GM19025 (cell line): Measurements from ENCODE around the gene CLDN5.
"Not testable (repeated sequence)": the region's sequence is repeated elsewhere in the genome, so short reads cannot be mapped to it uniquely, and the experiment has no call there.

Experiments
- ATAC-seq: cut with Tn5 transposase; IDR thresholded peaks from one replicate; pipeline ENCODE4 v1.9.1; 2021; ENCODE audit warnings: mild to moderate bottlenecking, low read depth, moderate library complexity; ENCODE audit not compliant: unreplicated experiment

CLDN5 gene

GRCh38 chr22:19548964-19549363 lies 24.8 kb upstream of the CLDN5 start:
- ATAC-seq, result no peak

GRCh38 chr22:19548427-19548826 lies 24.2 kb upstream of the CLDN5 start:
- ATAC-seq, result not testable (repeated sequence)

DNA sequence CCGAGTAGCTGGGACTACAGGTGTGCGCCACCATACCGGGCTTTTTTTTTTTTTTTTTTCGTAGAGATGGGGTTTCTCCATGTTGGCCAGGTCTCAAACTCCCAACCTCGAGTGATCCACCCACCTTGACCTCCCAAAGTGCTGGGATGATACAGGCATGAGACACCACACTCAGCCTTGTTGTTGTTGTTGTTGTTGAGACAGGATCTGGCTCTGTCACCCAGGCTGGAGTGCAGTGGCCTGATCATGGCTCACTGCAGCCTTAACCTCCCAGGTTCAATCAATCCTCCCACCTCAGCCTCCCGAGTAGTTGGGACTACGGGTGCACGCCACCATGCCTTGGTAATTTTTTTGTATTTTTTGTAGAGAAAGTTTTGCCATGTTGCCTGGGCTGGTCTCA lies 23.4 kb upstream of the CLDN5 start:
- ATAC-seq, result no peak

- ATAC-seq, result no peak
These were observed 22.5 kb upstream of the CLDN5 start for GRCh38 chr22:19546680-19547079.

GRCh38 chr22:19545935-19546207 lies 21.7 kb upstream of the CLDN5 start:
- no peak for ATAC-seq

DNA sequence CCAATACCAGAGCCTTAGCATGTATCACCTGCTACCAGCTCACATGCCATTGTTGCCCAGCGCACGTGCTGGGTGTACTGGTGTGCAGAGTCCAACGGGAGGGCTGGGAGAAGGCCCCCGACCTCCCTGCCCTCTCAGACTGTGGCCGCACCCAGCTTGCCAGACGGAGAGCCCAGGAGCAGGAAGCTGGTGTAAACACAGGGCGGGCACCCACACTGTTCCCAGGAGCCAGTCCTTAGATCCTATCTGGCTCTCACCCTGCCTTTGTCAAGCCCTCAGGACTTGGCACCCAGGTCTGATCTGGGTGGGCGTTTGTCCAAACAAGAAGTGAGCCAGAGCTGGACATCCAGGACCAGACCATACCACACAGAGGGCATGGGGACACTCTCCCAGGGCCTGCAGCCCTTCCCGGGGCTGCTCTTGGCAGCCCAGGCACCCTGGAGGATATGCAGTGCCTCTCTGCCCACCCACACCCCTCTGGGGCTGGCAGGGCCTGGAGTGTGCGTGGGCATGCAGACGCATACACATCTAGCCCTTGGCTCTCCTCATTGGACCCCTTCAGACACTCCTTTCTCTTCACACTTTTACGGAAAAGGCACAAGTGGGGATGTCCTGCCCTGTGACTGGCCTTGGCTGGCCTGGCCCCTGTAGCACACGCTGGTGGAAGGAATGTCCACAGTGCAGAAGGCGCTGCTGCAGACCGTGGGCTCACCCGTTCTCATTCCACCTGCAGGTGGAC lies 19.9 kb upstream of the CLDN5 start:
- ATAC-seq, result no peak

- no peak for ATAC-seq
These were observed 16.2 kb upstream of the CLDN5 start for GRCh38 chr22:19540394-19540793.

DNA sequence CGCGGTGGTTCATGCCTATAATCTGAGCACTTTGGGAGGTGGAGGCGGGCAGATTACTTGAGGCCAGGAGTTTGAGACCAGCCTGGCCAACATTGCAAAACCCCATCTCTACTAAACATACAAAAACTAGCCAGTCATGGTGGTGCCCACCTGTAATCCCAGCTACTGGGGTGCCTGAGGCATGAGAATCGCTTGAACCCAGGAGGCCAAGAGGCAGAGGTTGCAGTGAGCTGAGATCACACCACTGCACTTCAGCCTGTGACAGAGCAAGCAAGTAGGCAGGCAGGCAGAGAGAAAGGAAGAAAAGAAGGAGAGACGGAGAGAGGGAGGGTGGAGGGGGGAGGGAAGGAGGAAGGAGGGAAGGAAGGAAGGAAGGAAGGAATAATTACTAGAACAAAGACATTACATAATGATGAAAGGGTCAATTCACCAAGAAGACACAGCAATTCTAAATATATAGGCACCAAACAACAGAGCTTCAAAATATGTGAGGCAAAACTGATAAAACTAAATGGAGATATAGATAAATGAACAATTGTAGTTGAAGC lies 13.8 kb upstream of the CLDN5 start:
- no peak for ATAC-seq

DNA sequence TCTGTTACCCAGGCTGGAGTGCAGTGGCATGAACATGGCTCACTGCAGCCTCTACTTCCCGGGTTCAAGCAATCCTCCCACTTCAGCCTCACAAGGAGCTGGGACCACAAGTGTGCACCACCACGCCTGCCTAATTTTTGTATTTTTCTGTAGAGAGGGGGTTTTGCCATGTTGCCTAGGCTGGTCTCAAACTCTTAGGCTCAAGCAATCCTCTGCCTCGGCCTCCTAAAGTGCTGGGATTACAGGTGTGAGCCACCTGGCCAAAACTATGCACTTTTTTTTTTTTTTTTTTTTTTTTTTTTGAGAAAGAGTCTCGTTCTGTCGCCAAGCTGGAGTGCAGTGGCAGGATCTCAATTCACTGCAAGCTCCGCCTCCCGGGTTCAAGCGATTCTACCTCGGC lies 12.4 kb upstream of the CLDN5 start:
- no peak for ATAC-seq

- ATAC-seq, result no peak
These were observed 10.8 kb upstream of the CLDN5 start for GRCh38 chr22:19535001-19535400.

DNA sequence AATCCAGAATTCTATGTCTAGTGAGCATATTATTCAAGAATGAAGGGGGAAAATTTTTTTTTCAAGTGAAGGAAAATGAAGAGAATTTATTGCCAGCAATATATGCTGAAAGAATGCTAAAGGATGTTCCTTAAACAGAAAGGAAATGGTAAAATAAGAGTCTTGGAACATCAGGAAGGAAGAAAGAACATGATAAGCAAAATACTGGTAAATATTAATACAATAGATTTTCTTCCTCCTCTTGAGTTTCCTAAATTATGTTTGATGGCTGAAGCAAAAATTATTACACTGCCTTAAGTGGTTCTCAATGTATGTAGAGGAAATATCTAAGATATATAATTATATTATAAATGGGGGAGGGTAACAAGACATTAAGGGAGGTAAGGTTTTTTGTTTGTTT lies 9.6 kb upstream of the CLDN5 start:
- ATAC-seq, result no peak

- no peak for ATAC-seq
These were observed 8.9 kb upstream of the CLDN5 start for GRCh38 chr22:19533049-19533626.

DNA sequence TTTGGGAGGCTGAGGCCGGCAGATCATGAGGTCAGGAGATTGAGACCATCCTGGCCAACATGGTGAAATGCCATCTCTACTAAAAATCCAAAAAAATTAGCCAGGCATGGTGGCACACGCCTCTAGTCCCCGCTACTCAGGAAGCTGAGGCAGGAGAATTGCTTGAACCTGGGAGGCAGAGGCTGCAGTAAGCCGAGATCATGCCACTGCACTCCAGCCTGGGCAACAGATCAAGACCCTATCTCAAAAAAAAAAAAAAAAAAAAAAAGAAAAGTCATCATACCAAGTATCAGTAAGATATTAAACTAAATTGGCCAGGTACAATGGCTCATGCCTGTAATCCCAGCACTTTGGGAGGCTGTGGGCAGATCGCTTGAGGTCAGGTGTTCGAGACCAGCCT lies 7.1 kb upstream of the CLDN5 start:
- ATAC-seq, result not testable (repeated sequence)

GRCh38 chr22:19530751-19531150 lies 6.5 kb upstream of the CLDN5 start:
- ATAC-seq, result no peak

DNA sequence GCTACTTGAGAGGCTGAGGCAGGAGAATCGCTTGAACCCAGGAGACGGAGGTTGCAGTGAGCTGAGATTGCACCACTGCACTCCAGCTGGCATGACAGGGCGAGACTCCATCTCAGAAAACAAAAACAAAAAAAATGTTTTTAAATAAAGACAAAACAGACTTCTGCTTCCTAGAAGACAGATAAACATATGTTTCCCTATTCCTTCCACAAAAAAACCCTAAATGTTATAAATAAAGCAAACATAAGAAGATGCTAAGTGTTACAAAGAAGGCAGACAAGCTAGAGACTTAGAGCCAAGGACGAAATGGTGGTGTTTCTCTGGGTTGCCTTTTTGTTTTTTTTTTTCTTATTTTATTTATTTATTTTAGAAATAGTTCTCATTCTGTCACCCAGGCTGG lies 5.6 kb upstream of the CLDN5 start:
- ATAC-seq, result no peak

DNA sequence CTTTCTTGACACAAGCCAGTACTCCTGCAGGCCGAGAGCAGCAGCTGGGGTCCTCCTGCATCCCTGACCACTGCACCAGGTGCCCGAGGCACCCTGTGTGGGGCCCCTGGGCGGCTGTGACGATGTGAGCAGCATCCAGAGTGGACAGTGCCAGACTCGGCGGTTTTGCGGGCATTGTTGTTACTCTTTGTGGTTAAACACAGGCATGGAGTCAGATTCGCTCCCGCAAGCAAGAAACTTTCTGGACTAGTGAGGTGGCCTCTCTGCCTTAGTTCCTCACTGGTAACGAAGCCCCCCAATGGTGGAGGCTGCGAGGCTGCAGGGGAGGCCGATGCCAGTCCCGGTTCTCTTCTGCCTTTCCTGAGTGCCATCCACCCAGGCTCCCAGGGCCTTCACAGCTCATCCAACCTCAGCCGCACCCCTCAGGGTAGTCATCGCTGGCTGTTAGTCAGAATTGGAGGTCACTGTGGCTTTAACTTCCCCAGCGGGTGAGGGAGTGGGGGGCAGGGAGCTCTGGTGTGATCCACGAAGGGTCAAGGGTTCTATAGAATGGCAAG lies 3.7 kb upstream of the CLDN5 start:
- ATAC-seq, result no peak

DNA sequence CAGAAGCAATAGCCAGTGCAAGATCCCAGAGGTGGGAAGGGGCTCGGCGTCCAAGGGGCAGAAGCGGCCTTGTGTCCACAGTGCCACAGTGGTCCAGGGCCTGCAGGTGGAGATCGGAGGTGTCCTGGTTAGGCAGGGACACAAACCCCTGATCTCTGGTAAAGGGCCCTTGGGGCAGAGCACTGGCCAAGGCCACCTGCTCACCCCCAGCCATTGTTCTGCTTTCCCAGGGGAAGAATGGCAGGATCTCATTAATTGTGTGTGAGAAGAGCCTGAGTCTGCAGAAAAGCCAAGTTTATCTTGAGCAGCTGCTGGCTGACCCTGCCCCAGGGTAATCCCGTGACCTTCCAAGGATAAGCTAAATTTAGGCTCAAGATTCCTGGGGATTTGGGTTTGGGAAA lies 3.1 kb upstream of the CLDN5 start:
- no peak for ATAC-seq

GRCh38 chr22:19526702-19527111 lies 2.5 kb upstream of the CLDN5 start:
- no peak for ATAC-seq

DNA sequence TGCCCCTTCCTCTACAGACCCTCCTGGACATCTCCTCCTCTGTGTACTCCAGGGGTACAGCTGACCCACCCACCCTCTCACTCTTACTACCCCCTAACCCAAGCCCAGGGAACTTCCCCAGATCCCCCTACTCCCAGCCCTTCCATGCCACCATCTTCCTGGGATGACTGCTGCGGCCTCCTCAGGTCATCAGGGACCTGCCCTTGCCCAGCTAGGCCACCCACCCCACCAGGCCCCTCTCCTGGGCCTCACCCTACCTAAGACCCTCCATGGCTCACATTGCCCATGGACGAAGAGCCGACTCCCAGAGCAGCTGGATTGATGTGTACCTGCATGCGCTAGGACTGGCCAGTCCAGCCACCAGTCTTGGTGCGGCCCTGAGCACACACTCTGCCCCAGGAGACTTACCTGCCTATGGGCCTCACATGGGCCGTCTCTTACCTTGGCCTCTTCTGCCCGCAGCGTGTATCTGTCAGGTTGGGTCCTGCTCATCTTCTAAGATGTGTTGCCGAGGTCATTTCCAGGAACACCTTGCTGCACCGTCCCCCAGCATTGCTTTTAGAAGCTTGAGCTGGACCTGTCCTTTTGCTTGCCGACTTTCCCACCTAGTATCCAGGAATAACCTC lies 2.0 kb upstream of the CLDN5 start:
- ATAC-seq, result no peak

- ATAC-seq, result no peak
These were observed 1.5 kb upstream of the CLDN5 start for GRCh38 chr22:19525666-19526065.

DNA sequence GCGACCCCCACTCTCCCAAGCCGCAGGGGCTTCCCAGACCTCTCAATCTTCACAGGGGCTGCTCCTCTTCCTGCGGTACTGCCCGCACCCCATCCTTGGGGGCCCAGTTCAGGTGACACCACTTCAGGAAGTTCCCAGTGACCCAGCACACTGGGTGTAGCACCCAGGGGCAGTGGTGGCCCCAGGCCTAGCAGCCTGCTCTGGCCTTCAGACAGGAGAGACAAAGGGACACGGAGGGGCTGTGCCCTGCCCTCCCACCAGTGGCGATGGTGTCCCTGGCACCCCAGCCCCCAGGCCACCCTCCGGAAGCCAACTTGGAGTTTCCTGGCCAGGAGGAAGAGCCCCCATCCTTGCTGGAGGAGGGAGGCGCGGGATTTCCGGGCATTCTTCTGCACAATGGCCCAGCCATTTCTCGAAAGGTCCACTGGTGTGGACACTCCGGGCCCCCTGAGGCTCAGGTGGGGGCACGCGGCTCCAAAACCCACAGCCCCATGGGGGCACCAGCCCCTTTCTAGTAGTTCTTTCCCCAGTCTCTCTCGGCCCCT lies 978 bp upstream of the CLDN5 start:
- ATAC-seq, result no peak
